GM19239 (cell line): Measurements from ENCODE around the gene CENPE.
"Not testable (repeated sequence)": the region's sequence is repeated elsewhere in the genome, so short reads cannot be mapped to it uniquely, and the experiment has no call there.

Experiments
- DNase-seq: peaks from one replicate; pipeline ENCODE4 v3.0.0; 2011; ENCODE audit warnings: low spot score; ENCODE audit not compliant: insufficient read length
- FAIRE-seq: peaks from 2 replicates; lab custom pipeline; 2011; peaks lifted over from hg19 to GRCh38; lab: Jason Lieb, UNC

CENPE gene

GRCh38 chr4:103198111-103198765 is at the start of gene CENPE:
TSS of gene CENPE (minus strand) at chr4:103198343. CDS start at chr4:103198319, 24 bp downstream.
- DNase-seq (peak; percentile 39), FAIRE-seq (peak; percentile 93)

GRCh38 chr4:103244251-103244650 is 46.1 kb upstream of the CENPE start:
- FAIRE-seq (no peak), DNase-seq (no peak)

- not testable (repeated sequence) for FAIRE-seq, DNase-seq
These were observed 32.8 kb upstream of the CENPE start for GRCh38 chr4:103230938-103231337.

GRCh38 chr4:103223556-103223955 is 25.4 kb upstream of the CENPE start:
- DNase-seq, FAIRE-seq: not testable (repeated sequence)

- no peak for FAIRE-seq
- no peak for DNase-seq
These were observed 9.5 kb upstream of the CENPE start for GRCh38 chr4:103207673-103208072.

- FAIRE-seq, result no peak
- DNase-seq, result no peak
These were observed 6.0 kb upstream of the CENPE start for GRCh38 chr4:103204111-103204510.

- FAIRE-seq (no peak), DNase-seq (no peak)
These were observed 3.6 kb upstream of the CENPE start for GRCh38 chr4:103201724-103202123.

- DNase-seq (no peak), FAIRE-seq (no peak)
These were observed 3.1 kb upstream of the CENPE start for GRCh38 chr4:103201253-103201652.

GRCh38 chr4:103199009-103199408 is 866 bp upstream of the CENPE start:
- FAIRE-seq, result no peak
- no peak for DNase-seq

- no peak for FAIRE-seq
- DNase-seq, result no peak
These were observed 405 bp downstream of the CENPE start for GRCh38 chr4:103197765-103198110.

- DNase-seq (no peak), FAIRE-seq (no peak)
These were observed 4.7 kb downstream of the CENPE start for GRCh38 chr4:103193457-103193856.

- DNase-seq (no peak), FAIRE-seq (no peak)
These were observed 27.1 kb downstream of the CENPE start for GRCh38 chr4:103171006-103171405.

- not testable (repeated sequence) for FAIRE-seq, DNase-seq
These were observed 28.4 kb downstream of the CENPE start for GRCh38 chr4:103169750-103170149.

- DNase-seq (no peak), FAIRE-seq (no peak)
These were observed 29.1 kb downstream of the CENPE start for GRCh38 chr4:103168993-103169392.

- DNase-seq, result no peak
- no peak for FAIRE-seq
These were observed 36.0 kb downstream of the CENPE start for GRCh38 chr4:103162176-103162575.

- no peak for FAIRE-seq
- DNase-seq, result no peak
These were observed 39.4 kb downstream of the CENPE start for GRCh38 chr4:103158760-103159159.

GRCh38 chr4:103156106-103156505 is 42.0 kb downstream of the CENPE start:
- DNase-seq (no peak), FAIRE-seq (no peak)

GRCh38 chr4:103152381-103152780 is 45.8 kb downstream of the CENPE start:
- DNase-seq (no peak), FAIRE-seq (no peak)

GRCh38 chr4:103150677-103151076 is 47.5 kb downstream of the CENPE start:
- FAIRE-seq, result no peak
- DNase-seq, result no peak

- no peak for DNase-seq
- no peak for FAIRE-seq
These were observed 53.2 kb downstream of the CENPE start for GRCh38 chr4:103144926-103145325.

- no peak for DNase-seq
- FAIRE-seq, result no peak
These were observed 60.7 kb downstream of the CENPE start for GRCh38 chr4:103137446-103137827.

GRCh38 chr4:103136671-103137445 is 61.3 kb downstream of the CENPE start:
- DNase-seq, result no peak
- no peak for FAIRE-seq
